HG03354 (cell line): ENCODE data around the gene SGSH.

Experiments used
- ATAC-seq: cut with Tn5 transposase; IDR thresholded peaks from one replicate; pipeline ENCODE4 v1.9.1; 2021; ENCODE audit warnings: mild to moderate bottlenecking; ENCODE audit not compliant: unreplicated experiment, poor library complexity, severe bottlenecking

Gene SGSH

DNA sequence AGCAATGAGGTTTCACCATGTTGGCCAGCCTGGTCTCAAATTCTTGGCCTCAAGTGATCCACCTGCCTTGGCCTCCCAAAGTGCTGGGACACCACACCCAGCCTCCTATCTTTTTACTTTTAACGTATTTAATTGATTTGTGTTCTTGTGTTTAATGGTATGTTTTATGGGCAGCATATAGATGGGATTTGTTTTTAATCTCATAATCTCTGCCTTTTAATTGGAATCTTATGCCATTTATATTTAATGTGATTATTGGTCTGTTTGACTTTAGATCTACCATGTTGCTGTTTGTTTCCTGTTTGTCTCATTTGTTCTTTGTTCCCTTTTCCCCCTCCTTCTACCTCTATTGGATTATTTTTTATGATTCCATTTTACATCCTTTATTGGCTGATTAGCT is 12.3 kb upstream of the SGSH start:
- ATAC-seq: no peak

DNA sequence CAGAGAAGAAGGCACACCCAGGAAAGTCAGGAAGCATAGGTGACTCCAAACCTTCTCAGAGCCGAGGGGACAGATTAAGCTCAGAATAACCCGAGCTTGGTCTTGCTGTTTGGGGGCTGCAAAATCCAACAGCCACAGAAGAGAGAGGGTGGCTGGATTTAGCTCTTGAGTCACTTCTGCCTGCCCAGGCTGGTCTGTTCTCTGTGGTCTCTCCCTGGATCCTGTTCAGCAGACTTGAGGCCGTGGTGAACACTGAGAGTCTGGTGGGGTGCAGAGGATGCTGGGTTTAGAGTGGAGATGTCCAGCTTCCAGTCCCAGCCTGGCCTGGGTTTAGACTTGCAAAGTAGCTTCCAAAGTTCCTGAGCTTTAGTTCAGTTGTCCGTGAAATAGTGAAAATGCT is 8.9 kb upstream of the SGSH start:
- ATAC-seq: no peak

DNA sequence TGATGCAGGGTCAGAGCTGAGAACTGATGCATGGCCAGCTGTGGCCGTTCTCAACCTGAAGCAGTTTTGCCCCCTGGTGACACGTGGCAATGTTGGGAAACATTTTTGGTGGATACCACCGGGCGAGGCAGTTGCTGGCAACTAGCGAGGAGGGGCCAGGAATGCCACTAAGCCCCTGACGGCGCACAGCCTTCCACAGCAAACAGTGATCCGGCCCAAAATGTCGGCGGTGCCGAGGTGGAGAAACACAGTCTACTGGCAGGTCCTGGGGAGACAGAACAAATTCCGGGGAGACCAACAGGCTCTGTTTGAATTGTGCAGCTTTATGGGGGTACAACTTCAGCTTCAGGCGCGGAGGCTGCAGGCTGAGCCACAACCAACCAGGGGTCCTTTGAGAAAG is 8.3 kb upstream of the SGSH start:
- ATAC-seq: no peak

DNA sequence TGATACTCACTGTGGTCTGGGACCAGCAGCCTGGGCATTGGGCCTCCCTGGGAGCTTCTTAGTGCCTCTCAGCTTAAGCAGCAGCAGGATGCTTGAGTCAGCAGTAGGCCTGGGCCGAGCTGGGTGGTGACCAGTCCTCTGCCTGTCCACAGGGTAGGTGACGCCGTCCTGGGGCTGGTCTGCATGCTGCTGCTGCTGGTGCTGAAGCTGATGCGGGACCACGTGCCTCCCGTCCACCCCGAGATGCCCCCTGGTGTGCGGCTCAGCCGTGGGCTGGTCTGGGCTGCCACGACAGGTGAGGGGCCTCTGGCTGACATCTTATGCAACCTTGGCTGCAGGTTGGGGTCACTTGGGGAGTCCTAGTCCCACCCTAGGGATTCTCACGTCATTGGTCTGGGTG is 7.5 kb upstream of the SGSH start:
- no peak for ATAC-seq

DNA sequence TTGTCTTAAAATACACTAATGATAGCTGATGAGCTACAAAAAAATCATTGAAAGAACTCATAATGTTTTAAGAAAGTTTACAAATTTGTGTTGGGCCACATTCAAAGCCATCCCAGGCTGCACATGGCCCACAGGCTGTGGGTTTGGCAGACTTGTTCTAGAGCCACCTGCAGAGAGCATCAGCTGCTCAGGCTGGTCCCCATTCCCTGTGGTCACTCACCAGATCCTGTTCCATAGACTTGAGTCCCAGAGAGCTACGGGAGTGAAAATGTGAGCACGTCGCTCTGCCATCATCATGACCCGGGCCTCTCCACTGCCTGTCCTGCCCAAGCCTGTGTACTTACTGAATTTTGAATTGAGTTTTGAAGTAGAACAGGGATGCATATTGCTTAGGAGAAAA is 7.0 kb upstream of the SGSH start:
- ATAC-seq: no peak

DNA sequence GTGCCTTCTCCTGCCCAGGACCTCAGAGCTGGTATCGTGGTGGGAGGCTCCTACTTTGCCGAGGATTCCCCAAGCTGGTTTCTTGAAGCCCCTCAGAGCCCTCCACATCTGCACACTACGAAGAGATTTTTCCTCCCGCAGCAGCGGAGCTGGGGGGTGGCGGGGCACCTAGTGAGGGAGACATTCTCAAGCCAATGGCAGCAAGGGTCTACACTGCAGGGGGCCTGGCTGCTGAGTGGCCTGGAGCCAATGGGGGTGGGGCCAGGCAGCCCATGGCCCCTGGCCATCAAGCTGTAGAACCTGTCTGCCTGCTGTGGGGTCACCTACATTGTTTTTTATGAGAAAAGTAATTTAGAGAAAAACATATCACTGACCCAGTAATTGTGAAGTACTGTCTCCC is 5.1 kb upstream of the SGSH start:
- ATAC-seq: no peak

DNA sequence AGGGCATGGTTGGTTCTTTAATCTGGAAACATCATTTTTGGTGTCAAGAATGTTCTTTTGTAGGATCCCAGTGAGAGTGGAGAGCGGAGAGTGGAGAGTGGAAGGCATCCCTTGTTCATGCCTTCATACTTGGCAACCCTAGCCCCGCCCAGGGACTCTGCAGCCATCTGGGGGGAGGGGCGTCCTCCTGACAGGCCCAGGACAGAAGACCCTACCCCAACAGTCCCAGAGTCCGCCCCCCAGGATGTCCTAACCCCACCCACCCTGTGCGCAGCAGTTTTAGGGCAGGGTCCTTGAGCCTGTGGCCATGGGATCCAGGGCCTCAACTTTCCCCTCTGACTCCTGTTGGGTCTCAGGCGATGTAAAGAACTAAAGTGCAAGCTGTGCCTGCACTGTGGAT is 4.5 kb upstream of the SGSH start:
- no peak for ATAC-seq

DNA sequence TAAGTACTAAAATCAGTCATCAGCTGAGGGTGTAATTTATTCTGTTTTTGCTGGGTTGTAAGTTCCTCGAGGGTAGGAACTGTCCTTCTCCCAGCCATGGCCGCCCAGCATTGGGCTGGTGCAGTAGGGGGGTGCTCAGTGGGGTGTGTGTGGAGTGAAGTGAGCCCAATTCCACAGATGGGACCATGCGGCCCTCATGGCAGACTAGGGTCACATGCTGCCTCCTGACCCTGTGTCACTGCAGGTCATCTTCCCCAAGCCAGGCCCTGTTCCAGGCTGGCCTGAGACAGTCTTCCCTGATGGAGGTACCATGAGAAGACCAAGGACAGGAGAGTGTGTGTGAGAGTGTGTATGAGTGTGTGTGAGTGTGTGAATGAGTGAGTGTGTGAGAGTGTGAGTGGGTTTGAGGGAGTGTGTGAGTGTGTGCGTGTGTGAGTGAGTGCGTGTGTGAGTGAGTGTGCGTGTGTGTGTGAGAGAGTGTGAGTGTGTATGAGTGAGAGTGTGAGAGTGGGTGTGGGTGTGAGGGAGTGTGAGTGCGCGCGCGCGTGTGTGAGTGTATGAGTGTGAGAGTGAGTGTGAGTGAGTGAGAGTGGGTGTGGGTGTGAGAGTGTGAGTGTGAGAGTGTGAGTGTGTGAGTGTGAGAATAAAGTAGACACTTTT is 3.8 kb upstream of the SGSH start:
- no peak for ATAC-seq

DNA sequence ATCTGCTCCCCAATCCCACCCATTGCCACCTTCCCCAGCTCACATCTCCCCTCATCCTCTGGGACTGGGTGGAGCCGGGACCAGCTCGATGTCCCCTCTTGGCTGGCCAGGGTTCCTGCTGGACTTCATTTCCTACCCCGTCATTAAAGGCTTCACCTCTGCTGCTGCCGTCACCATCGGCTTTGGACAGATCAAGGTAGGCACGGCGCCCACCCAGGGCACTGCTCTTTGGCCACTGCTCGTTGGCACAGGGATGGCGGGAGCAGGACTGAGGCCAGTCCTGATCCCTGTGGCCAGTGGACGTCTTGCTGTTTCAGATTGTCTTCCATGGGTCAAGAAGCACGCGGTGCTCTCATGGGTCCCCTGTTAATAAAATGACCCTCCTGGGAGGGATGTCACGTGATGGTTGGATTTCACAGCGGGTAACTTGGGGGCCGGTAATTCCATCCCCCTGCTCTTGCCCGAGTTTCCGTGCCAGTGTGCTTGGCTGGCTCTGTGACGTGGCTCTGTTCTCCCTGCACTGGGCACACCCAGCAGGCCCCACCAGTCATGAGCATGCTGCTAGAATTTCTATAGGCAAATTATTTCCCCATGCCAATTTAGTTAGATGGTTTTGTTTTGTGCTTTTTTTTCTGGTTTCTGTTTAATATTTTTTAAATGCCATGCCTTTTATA is 3.1 kb upstream of the SGSH start:
- no peak for ATAC-seq

DNA sequence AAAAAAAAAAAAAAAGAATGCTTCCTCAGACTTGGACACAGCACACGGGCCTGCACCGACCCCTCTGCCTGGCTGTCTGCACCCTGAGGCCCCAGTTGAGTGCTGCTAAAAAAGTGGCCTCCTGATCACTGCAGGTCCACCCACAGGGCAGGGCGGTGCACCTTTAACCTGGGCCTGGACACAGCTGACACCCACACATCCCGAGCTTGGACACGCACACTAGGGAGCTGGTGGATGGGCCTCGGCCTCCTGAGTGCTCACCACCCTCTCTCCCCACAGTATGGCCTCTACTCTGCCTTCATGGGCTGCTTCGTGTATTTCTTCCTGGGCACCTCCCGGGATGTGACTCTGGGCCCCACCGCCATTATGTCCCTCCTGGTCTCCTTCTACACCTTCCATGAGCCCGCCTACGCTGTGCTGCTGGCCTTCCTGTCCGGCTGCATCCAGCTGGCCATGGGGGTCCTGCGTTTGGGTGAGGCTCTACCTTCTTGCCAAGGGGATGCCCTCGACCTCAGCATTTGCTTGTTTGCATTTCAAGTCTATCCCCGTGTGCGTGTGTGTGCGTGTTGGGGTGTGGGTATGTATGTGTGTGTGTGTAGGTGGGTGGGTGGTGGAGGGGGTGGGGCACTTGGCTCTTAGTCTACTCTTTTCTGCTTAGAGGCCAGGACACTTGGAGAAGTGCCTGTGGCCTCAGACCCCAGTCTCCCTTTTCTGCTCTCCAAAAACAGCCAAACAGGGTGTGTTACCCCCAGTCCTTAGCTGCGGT is 2.4 kb upstream of the SGSH start:
- no peak for ATAC-seq

DNA sequence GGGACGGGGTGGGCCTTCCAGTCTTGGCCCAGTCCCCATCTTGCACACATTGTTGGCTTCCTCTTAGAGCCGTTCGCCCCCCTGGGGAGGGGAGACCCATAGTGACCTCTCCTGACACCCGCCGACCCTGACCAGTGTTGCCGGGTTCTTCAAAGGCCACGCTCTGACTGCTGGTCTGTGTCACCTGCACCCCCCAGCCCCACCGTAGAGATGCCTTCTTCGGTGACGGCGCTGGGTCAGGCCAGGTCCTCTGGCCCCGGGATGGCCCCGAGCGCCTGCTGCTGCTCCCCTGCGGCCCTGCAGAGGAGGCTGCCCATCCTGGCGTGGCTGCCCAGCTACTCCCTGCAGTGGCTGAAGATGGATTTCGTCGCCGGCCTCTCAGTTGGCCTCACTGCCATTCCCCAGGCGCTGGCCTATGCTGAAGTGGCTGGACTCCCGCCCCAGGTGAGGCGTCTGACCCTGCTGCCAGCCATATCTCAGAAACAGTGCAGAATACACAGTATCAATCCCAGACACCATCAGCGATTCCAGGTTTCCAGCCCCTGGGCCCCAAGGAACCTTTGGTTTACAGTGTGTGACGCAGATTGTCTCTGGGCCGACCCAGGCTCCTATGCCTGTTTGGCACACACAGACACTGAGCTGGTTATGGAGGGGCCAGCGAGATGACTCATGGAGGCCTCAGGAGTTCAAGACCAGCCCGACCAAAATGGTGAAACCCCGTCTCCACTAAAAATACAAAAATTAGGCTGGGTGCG is 1.4 kb upstream of the SGSH start:
- no peak for ATAC-seq

DNA sequence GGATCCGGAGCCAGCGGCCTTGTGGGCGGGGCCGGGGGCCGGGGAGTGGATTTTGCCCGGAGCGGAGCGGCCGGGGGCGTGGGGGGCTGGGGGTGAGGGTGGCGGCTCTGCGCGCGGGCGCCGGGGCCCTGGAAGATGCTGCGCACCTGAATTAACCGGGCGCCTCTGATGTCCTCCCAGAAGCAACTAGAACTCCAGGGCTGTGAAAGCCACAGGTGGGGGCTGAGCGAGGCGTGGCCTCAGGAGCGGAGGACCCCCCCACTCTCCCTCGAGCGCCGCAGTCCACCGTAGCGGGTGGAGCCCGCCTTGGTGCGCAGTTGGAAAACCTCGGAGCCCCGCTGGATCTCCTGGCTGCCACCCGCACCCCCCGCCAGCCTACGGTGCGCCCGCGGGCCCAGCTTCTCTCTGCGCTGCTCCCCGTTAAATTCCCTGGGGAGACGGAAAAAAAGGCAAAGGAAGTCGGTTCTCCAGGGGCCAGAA is 643 bp upstream of the SGSH start:
- ATAC-seq: no peak

DNA sequence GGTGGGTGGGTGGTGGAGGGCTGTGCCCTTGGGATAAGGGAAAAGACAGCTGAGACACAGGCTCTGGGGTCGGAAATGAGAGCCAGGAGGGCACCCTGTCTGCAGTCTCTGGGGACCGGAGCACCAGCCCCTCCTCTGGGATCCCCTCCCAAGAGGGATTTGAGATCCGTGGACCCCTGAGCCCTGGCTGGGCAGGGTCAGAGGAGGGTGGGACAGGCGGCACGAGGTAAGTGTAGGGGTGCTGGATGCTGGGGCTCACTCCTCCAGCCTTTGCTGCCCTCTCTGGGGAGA is 425 bp downstream of the SGSH start:
- ATAC-seq: peak; percentile 31

DNA sequence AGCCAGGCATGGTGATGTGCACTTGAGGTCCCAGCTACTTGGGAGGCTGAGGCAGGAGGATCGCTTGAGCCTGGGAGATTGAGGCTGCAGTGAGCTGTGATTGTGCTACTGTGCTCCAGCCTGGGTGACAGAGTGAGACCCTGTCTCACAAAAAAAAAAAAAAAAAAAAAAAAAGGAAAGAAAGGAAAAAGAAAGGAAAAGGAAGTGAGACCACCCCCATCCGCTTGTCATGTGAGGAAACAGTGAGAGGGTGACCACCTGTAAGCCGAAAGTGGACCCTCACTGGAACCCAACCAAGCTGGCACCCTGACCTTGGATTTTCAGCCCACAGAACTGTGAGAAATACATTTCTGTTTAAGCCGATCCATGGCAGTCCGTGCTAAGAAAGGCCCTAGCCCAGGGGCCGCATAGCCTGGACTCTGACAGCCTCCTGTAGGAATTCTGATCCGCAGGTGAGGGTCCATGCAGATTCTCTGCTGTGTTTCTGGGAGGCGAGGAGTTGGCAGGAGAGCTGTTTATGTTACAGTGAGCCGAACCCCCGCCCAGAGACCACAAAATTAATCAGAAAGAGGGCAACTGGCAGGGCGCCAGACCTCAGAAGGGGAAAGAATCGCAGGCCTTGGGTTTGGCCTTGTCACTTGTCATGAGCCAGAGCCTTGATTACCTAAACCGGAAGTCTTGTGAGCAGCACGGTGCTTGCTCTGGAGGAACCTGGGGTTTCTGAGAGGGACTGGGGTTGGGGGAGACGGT is 945 bp downstream of the SGSH start:
- peak; percentile 65 for ATAC-seq

DNA sequence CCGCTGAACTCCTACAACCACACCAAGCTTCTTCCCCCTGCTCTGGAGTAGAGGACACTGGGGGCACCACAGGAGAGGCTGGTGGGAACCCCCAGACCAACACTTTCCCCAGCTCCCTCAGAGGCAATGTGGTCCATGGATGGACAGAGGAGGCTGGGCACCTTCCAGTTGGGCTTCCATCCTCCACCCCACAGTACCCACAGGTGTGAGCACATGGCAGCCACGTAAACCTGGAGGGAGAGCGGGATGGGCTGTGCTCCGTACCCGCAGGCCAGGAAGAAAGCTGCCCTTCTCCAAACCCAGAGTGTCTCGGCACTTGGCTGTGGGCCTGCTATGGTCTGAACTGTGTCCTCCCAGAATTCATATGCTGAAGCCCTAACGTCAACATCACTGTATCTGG is 1.7 kb downstream of the SGSH start:
- no peak for ATAC-seq

DNA sequence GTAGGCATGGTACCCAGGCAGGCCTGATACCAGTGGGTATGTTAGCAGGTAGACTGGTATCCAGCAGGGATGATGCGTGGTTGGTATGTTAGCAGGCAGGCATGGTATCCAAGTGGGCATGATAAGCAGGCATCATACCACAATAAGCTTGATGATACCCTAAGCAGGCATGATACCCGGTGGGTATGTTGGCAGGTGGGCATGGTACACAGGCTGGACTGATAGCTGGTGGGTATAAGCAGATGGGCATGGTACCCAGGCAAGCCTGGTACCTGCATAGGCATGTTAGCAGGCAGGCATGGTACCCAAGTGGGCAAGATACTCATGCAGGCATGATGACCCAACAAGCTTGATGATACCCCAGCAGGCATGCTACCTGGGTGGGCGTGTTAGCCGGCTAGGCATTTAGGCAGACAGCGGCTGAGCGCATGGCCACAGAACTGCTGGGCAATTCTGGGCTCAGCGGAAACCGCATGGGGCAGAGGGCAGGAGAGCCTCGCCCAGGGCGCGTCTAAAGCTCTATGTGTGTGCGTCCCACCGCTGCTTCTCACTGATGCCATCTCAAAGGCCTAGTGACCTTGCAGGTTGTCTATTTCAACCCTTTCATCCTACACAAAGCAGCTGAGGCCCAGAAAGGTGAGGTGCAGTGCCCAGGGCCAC is 2.3 kb downstream of the SGSH start:
- no peak for ATAC-seq

DNA sequence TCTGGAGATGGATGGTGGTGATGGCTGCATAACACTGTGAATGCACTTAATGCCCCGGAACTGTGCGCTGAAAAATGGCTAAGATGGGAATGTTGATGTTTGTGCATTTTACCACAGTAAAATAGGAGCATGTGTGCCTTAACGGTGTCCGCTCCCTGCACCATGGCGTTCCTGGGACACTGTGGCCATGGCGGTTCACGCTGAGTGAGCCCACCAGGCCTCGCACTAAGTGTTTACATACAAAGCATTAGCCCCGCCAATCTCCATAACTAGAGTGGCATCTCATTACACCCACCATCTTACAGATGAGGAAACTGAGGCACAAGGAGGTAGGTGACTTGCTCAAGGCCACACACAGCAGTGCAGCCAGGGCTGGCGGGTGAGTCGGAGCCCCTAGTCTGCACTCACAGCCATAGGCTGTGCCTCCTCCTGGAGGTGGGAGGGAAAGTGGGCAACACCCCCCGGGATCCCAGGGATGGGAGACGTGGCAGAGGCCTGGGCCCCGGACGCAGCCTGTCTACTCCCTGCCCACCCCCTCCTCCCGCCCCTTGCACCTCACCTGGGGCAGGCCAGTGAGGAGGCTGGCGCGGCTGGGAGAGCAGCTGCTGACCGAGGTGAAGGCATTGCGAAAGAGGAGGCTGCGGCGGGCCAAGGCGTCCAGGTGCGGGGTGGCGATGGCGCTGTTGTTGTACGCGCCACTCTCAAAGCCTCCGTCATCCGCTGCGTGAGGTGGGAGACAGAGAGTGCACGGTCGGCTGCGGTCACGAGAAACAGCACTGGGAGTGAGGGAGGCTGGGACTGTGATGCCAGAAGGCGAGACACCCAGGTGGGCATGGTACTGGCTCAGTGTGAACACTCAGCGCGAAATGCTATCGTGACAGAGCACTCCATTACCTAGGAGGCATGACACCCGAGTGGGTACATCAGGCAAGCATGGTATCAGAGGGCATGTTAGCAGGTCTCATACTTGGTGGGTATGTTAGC is 3.4 kb downstream of the SGSH start:
- no peak for ATAC-seq

DNA sequence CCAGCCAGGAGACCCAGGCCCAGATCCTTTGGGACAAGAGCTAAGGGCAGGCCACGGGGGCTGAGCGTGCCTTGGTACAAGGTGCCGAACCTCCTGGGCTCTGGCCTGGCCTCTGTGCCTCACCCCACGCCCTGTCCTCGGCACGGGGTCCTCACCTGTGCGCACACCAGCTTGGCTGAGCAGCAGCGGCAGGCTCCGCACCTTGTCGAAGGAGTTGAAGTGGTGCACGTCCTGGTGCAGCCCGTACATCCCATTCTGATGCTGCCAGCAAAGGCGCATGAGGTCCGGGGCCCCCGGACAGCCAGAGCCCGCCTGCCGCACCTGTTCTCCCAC is 5.3 kb downstream of the SGSH start:
- ATAC-seq: no peak
